ENCODE measurements around the gene CELSR2. TPM values are rescaled to one million over a fixed set of nuclear protein-coding genes. Genes with fewer than 3 reads are reported as not detected.
A peak's percentile ranks its signal among the peaks of the same experiment; 100 is the strongest.

The CELSR2 gene
- polyA plus RNA-seq, 1 donor from 2014 or later: 0.15 TPM

GRCh38 chr1:109272021-109272799, 22.9 kb downstream of the CELSR2 start:
- no peak overlapping the region for H3K27ac Mint-ChIP-seq
- no peaks in the 10 kb centered on the region for H3K9me3 Mint-ChIP-seq
- H3K4me3 Mint-ChIP-seq: no peak overlapping the region
- H3K27me3 Mint-ChIP-seq: peaks cover 4% of the 10 kb centered on the region
- peaks cover 2% of the 10 kb centered on the region for H3K36me3 Mint-ChIP-seq
- H3K4me1 Mint-ChIP-seq: peaks cover 0 to 2% (median 0%) of the 10 kb centered on the region in 3 donors

GRCh38 chr1:109272831-109273547, 23.6 kb downstream of the CELSR2 start:
- no peak overlapping the region for H3K27ac Mint-ChIP-seq

GRCh38 chr1:109273570-109274288, 24.4 kb downstream of the CELSR2 start:
- H3K4me3 Mint-ChIP-seq: no peak overlapping the region

More at GRCh38 chr1:109272831-109273547, 23.6 kb downstream of the CELSR2 start:
- Mint-ChIP-seq H3K4me3 (no peak overlapping the region), H3K27me3 (peaks cover 4% of the 10 kb centered on the region), H3K36me3 (peaks cover 2% of the 10 kb centered on the region), H3K9me3 (no peaks in the 10 kb centered on the region), H3K4me1 (peaks cover 0 to 4% (median 0%) of the 10 kb centered on the region in 3 donors)

GRCh38 chr1:109274533-109275476, 25.5 kb downstream of the CELSR2 start:
- Mint-ChIP-seq H3K27me3 (peaks cover 4% of the 10 kb centered on the region), H3K4me1 (peaks cover 0 to 4% (median 0%) of the 10 kb centered on the region in 3 donors), H3K9me3 (no peaks in the 10 kb centered on the region), H3K36me3 (peaks cover 2% of the 10 kb centered on the region), H3K27ac (no peak overlapping the region), H3K4me3 (no peak overlapping the region)

More at GRCh38 chr1:109273570-109274288, 24.4 kb downstream of the CELSR2 start:
- Mint-ChIP-seq H3K27me3 (peaks cover 4% of the 10 kb centered on the region), H3K4me1 (peaks cover 0 to 4% (median 0%) of the 10 kb centered on the region in 3 donors), H3K9me3 (no peaks in the 10 kb centered on the region), H3K36me3 (peaks cover 2% of the 10 kb centered on the region), H3K27ac (no peak overlapping the region)

GRCh38 chr1:109275706-109276345, 26.5 kb downstream of the CELSR2 start:
- H3K9me3 Mint-ChIP-seq: no peaks in the 10 kb centered on the region
- H3K27me3 Mint-ChIP-seq: peaks cover 4% of the 10 kb centered on the region
- no peak overlapping the region for H3K4me3 Mint-ChIP-seq
- peaks cover 0 to 4% (median 0%) of the 10 kb centered on the region in 3 donors for H3K4me1 Mint-ChIP-seq
- peaks cover 2% of the 10 kb centered on the region for H3K36me3 Mint-ChIP-seq
- no peak overlapping the region for H3K27ac Mint-ChIP-seq

GRCh38 chr1:109277434-109278204, 28.3 kb downstream of the CELSR2 start:
- no peaks in the 10 kb centered on the region for H3K9me3 Mint-ChIP-seq
- peak overlapping the region in 1 of 3 donors; percentile 41 for H3K27ac Mint-ChIP-seq
- H3K4me3 Mint-ChIP-seq: no peak overlapping the region
- peaks cover 4% of the 10 kb centered on the region for H3K27me3 Mint-ChIP-seq
- peaks cover 0 to 4% (median 0%) of the 10 kb centered on the region in 3 donors for H3K4me1 Mint-ChIP-seq
- H3K36me3 Mint-ChIP-seq: no peaks in the 10 kb centered on the region

- Mint-ChIP-seq H3K27me3 (peaks cover 4% of the 10 kb centered on the region), H3K9me3 (no peaks in the 10 kb centered on the region), H3K4me3 (peak overlapping the region in 1 of 4 donors; percentile 34), H3K4me1 (peaks cover 8 to 13% (median 11%) of the 10 kb centered on the region in 3 donors), H3K27ac (no peak overlapping the region), H3K36me3 (peaks cover 1% of the 10 kb centered on the region)
Measured at GRCh38 chr1:109279615-109280278, 30.4 kb downstream of the CELSR2 start.

- Mint-ChIP-seq H3K27me3 (no peaks in the 10 kb centered on the region), H3K4me1 (peaks cover 8 to 13% (median 11%) of the 10 kb centered on the region in 3 donors), H3K27ac (no peak overlapping the region), H3K36me3 (peaks cover 1% of the 10 kb centered on the region), H3K9me3 (no peaks in the 10 kb centered on the region), H3K4me3 (peak overlapping the region in 2 of 4 donors; percentile 18 to 79)
Measured at GRCh38 chr1:109280862-109281261, 31.5 kb downstream of the CELSR2 start.

GRCh38 chr1:109281680-109282496, 32.5 kb downstream of the CELSR2 start:
- Mint-ChIP-seq H3K4me3 (peak overlapping the region; percentile 85 to 100 (median 96)), H3K9me3 (no peaks in the 10 kb centered on the region), H3K36me3 (peaks cover 1% of the 10 kb centered on the region), H3K27me3 (no peaks in the 10 kb centered on the region), H3K4me1 (peaks cover 8 to 13% (median 11%) of the 10 kb centered on the region in 3 donors), H3K27ac (no peak overlapping the region)

- H3K9me3 Mint-ChIP-seq: no peaks in the 10 kb centered on the region
- H3K27ac Mint-ChIP-seq: peak overlapping the region in 2 of 3 donors; percentile 2 to 99
- no peaks in the 10 kb centered on the region for H3K27me3 Mint-ChIP-seq
- peaks cover 8 to 11% (median 9%) of the 10 kb centered on the region in 3 donors for H3K4me1 Mint-ChIP-seq
- H3K36me3 Mint-ChIP-seq: peaks cover 1% of the 10 kb centered on the region
- peak overlapping the region; percentile 85 to 100 (median 96) for H3K4me3 Mint-ChIP-seq
Measured at GRCh38 chr1:109282497-109282951, 33.2 kb downstream of the CELSR2 start.

GRCh38 chr1:109282952-109283747, 33.8 kb downstream of the CELSR2 start, which contains the start of gene PSRC1:
Gene PSRC1 (minus strand): TSS chr1:109283145.
- H3K4me3 Mint-ChIP-seq: peak within 1 kb of the TSS; percentile 85 to 100 (median 96)
- peaks cover 1% of the 10 kb centered on the region for H3K36me3 Mint-ChIP-seq
- no peaks in the 10 kb centered on the region for H3K9me3 Mint-ChIP-seq
- H3K27me3 Mint-ChIP-seq: no peaks in the 10 kb centered on the region
- peak within 1 kb of the TSS; percentile 2 to 99 (median 90) for H3K27ac Mint-ChIP-seq
- H3K4me1 Mint-ChIP-seq: peaks cover 8 to 11% (median 9%) of the 10 kb centered on the region in 3 donors

Data from IgD-negative memory B cell (primary cell).